ENCODE measurements around the gene LCLAT1.

- TF ChIP-seq CTCF (conservative IDR thresholded peaks at IDR 0.05; ENCODE audit: low read length) (no peak), EZH2phosphoT487 (IDR thresholded peaks at IDR 0.05; ENCODE audit: borderline replicate concordance, low read depth, low read length) (no peak)
These were observed 58.6 kb downstream of the LCLAT1 start for GRCh38 chr2:30505500-30506180.

All from OCI-LY7 (cell line).